ENCODE data around the gene LRRTM4.
A peak's percentile ranks its signal among the peaks of the same experiment; 100 is the strongest.

Gene LRRTM4

GRCh38 chr2:77521931-77522470 lies at the start of gene LRRTM4:
TSS of gene LRRTM4 (minus strand) at chr2:77522376.
- DNase-seq: peak; percentile 4 to 77 (median 40)

- no peak for DNase-seq
Observed at GRCh38 chr2:77571545-77571944, 49.4 kb upstream of the LRRTM4 start.

GRCh38 chr2:77567723-77568122 lies 45.5 kb upstream of the LRRTM4 start:
- DNase-seq: no peak

- DNase-seq: peak in 1 of 3 experiments; percentile 13
Observed at GRCh38 chr2:77566582-77566981, 44.4 kb upstream of the LRRTM4 start.

GRCh38 chr2:77566131-77566530 lies 44.0 kb upstream of the LRRTM4 start:
- DNase-seq: no peak

GRCh38 chr2:77552956-77553355 lies 30.8 kb upstream of the LRRTM4 start:
- DNase-seq: no peak

GRCh38 chr2:77538031-77538430 lies 15.9 kb upstream of the LRRTM4 start:
- no peak for DNase-seq

GRCh38 chr2:77522888-77523287 lies 712 bp upstream of the LRRTM4 start:
- no peak for DNase-seq

GRCh38 chr2:77521548-77521891 lies 656 bp downstream of the LRRTM4 start:
- no peak for DNase-seq

GRCh38 chr2:77520641-77521547 lies 1.3 kb downstream of the LRRTM4 start:
- no peak for DNase-seq

- no peak for DNase-seq
Observed at GRCh38 chr2:77519888-77520506, 2.2 kb downstream of the LRRTM4 start.

- no peak for DNase-seq
Observed at GRCh38 chr2:77519164-77519887, 2.9 kb downstream of the LRRTM4 start.

GRCh38 chr2:77518311-77518710 lies 3.9 kb downstream of the LRRTM4 start:
- no peak for DNase-seq

- DNase-seq: no peak
Observed at GRCh38 chr2:77513191-77513590, 9.0 kb downstream of the LRRTM4 start.

- no peak for DNase-seq
Observed at GRCh38 chr2:77512507-77512906, 9.7 kb downstream of the LRRTM4 start.

- no peak for DNase-seq
Observed at GRCh38 chr2:77508511-77508910, 13.7 kb downstream of the LRRTM4 start.

- DNase-seq: no peak
Observed at GRCh38 chr2:77507657-77508056, 14.5 kb downstream of the LRRTM4 start.

GRCh38 chr2:77488141-77488540 lies 34.0 kb downstream of the LRRTM4 start:
- no peak for DNase-seq

- no peak for DNase-seq
Observed at GRCh38 chr2:77487074-77487803, 34.9 kb downstream of the LRRTM4 start.

GRCh38 chr2:77484026-77484425 lies 38.1 kb downstream of the LRRTM4 start:
- DNase-seq: peak in 1 of 3 experiments; percentile 35

- DNase-seq: no peak
Observed at GRCh38 chr2:77479895-77480294, 42.3 kb downstream of the LRRTM4 start.

- DNase-seq: no peak
Observed at GRCh38 chr2:77479395-77479794, 42.8 kb downstream of the LRRTM4 start.

GRCh38 chr2:77470096-77470495 lies 52.1 kb downstream of the LRRTM4 start:
- no peak for DNase-seq
